GM18505 (cell line): Measurements from ENCODE around the gene B3GAT1.
"Not testable (repeated sequence)": the region's sequence is repeated elsewhere in the genome, so short reads cannot be mapped to it uniquely, and the experiment has no call there.

ENCODE experiments used
- ATAC-seq: cut with Tn5 transposase; IDR thresholded peaks from one replicate; pipeline ENCODE4 v1.9.1; 2021; ENCODE audit not compliant: unreplicated experiment
- POLR2A ChIP-seq: IDR thresholded peaks from 4 replicates; pipeline ENCODE4 v1.6.1; 2011; ENCODE audit warnings: borderline replicate concordance; ENCODE audit not compliant: insufficient read depth, insufficient read length; ENCODE audit errors: extremely low read depth

The B3GAT1 gene

GRCh38 chr11:134349802-134350355 lies 62.2 kb downstream of the B3GAT1 start:
- TF ChIP-seq POLR2A: no peak
- ATAC-seq: no peak

- ATAC-seq: no peak
- no peak for TF ChIP-seq POLR2A
These were observed 62.8 kb downstream of the B3GAT1 start for GRCh38 chr11:134349109-134349801.

- TF ChIP-seq POLR2A: no peak
- no peak for ATAC-seq
These were observed 64.6 kb downstream of the B3GAT1 start for GRCh38 chr11:134347441-134347840.

- no peak for ATAC-seq
- TF ChIP-seq POLR2A: no peak
These were observed 65.1 kb downstream of the B3GAT1 start for GRCh38 chr11:134346976-134347350.

GRCh38 chr11:134346101-134346975 lies 65.7 kb downstream of the B3GAT1 start:
- no peak for ATAC-seq
- no peak for TF ChIP-seq POLR2A

GRCh38 chr11:134345237-134345550 lies 66.8 kb downstream of the B3GAT1 start:
- no peak for TF ChIP-seq POLR2A
- ATAC-seq: no peak

GRCh38 chr11:134344497-134345236 lies 67.4 kb downstream of the B3GAT1 start:
- not testable (repeated sequence) for ATAC-seq

- no peak for TF ChIP-seq POLR2A
- ATAC-seq: no peak
These were observed 68.4 kb downstream of the B3GAT1 start for GRCh38 chr11:134343646-134344045.

GRCh38 chr11:134342572-134343340 lies 69.3 kb downstream of the B3GAT1 start:
- ATAC-seq: no peak
- no peak for TF ChIP-seq POLR2A

GRCh38 chr11:134341805-134342571 lies 70.1 kb downstream of the B3GAT1 start:
- no peak for ATAC-seq

GRCh38 chr11:134340354-134340964 lies 71.6 kb downstream of the B3GAT1 start:
- no peak for ATAC-seq

More at GRCh38 chr11:134341805-134342571, 70.1 kb downstream of the B3GAT1 start:
- TF ChIP-seq POLR2A: no peak

GRCh38 chr11:134339756-134340155 lies 72.3 kb downstream of the B3GAT1 start:
- no peak for ATAC-seq

More at GRCh38 chr11:134340354-134340964, 71.6 kb downstream of the B3GAT1 start:
- no peak for TF ChIP-seq POLR2A

More at GRCh38 chr11:134339756-134340155, 72.3 kb downstream of the B3GAT1 start:
- TF ChIP-seq POLR2A: no peak
